NCI-H69 (cell line): ENCODE data around the gene TRAF1.

Source experiments
- DNase-seq: peaks from one replicate; lab custom pipeline; 2025; lab: John Stamatoyannopoulos, UW

TRAF1 gene

DNA sequence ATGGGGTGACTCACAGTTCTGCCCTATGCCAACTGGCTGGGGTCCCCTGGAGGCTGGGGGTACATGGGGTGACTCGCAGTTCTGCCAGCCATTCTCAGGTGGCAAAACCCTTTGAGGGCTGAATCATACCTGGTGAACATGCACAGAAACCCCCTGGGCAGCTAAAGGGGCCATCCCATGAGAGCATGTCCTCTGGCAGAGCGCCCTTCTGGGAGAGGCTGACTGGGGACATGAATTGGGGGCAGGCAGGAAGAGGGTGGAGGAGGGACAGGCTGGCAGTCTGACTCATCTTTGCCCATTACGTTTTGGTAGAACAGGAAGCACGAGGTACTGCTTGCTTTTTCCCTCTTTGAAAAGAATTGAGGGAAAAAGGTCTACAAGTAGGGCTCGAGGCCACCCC, 16.7 kb downstream of the TRAF1 start:
- DNase-seq: peak; percentile 25

DNA sequence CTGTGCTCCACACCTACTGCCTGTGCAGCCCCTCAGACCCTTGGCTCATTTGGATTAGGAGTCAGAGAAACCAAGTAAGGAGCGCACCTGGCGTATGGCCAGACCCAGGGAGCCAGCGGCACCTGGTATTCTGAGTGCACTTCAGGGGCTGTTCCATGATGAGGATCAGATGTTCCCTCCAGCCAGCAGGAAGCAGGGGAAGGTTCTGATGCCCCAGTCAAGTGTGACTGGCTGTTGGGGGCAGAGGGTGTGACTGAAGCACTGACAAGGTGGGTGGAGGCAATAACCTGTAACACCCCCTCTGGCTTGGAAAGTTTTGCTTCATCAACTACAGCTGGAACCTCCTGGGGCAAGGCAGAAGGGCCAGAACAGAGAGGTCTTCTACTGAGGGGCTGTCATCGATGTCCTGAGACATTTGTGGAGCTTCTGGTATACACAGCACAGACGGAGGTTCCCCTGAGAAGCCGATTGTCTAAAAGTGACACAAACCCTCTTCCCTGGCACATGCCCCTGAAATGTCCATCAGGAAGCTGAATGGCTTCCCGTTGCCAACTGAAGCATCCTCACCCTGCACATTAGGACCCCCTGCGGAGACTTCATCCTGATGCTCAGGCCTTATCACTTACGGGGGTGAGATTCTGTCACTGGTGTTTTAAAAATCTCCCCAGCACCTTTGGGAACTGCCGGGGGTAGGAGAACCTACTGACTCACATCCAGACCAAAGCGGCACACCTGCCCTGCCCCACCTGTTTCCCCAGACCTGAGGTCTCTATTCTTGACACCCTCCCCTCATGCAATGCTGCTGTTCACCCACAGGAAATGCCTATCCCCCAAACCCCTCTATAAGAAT, 21.1 kb downstream of the TRAF1 start:
- peak; percentile 41 for DNase-seq

DNA sequence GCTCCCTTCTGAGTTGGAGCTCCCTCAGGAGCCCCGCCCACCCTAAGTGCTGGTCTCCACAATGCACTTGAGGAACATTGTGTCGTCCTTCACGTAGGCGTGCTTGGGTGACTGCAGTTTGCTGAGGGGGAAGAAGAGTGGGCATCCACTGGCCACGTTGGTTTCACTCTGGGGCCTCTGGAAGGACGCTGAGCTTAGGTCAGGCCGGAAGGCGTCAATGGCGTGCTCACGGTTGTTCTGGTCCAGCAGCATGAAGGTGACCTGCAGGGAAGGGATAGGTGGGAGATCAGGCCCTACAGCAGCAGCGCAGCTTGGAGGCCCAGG, 21.7 kb downstream of the TRAF1 start:
- DNase-seq: no peak

DNA sequence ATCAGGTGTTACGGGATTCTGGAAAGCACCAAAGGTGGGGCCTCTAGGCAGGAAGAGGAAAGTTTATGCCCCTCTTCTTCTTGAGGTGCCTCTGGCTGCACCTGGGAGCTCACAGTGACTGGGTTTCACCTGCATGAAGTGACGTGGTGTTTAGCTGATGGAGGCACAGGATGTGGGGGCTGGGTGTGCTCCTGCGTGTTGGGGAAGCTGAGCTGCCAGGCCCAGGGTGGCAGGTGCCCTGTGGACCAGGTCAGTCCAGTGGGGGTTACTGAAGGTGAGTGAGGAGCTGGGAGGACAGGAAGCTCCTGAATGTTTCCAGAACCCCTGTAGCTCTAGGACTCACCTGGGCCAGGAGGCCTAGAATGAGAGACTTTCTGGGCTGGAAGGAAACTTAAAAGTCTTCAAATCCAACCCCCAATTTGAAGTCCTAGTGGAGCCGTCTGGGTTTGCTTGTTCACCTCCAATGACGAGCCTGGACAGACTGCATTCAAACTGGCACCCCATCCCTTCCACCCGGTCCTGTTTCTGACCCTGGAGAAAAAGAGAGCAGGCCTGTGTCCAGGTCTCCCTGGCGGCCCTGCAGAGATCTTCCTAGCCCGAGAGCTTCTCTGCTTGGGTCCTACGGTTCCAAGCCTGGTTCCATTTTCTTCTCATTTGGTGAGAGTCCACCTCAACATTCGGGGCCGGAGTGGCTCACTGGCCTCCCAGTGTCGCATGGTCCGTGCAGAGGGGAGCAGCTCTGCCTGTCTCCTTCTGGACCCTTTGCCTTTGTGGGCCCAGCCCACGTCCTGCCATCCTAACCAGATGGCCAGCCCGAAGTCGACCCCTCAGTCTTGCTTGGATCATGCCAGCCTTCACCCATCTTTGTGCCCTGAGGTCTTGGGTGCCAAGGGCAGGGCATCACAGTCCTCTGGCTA, 22.3 kb downstream of the TRAF1 start:
- DNase-seq: no peak

DNA sequence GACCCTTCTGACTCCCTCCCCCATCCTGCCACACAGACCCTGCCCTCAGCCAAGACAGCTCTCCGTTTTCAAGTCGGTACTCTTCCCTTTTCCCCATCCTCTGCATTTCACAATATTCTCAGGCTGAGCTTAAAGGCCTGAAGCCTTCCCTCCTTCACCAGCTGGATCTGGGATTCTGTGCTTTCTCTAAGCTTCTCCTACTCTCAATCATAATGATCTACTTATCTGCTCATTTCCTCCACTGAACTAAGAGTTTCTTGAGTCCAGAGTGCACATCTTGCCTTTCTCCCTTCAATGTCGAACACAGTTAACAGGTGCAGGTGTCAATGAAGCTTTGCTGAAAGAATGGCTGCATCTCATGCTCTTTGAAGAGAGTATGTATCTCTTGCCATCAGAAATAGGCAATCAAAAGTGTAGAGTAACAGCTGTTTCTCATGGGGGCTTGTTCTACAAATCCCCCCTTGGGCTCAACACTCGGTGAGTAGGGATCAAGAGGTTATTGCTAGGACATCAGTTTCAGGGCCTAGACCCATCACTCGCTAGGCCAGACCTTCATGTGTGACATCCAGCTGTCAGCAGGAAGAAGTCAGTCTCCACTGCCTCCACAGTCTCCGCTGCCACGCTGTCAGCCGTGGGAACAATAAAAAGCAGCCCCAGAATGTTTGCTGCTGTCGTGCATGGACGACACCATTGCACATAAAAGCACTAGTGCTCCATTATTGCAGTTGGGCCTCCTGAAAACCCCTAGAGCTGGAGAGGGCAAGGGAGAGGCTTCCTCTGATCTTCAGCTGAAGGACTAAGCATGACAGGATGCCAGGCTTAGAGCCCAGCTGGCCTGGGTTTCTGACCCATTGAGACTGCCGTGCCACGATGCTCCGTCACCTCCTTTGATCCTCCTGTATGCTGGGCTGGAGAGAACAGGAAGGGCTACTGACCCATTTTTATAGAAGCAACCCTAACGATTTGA, 23.7 kb downstream of the TRAF1 start:
- peak; percentile 25 for DNase-seq

DNA sequence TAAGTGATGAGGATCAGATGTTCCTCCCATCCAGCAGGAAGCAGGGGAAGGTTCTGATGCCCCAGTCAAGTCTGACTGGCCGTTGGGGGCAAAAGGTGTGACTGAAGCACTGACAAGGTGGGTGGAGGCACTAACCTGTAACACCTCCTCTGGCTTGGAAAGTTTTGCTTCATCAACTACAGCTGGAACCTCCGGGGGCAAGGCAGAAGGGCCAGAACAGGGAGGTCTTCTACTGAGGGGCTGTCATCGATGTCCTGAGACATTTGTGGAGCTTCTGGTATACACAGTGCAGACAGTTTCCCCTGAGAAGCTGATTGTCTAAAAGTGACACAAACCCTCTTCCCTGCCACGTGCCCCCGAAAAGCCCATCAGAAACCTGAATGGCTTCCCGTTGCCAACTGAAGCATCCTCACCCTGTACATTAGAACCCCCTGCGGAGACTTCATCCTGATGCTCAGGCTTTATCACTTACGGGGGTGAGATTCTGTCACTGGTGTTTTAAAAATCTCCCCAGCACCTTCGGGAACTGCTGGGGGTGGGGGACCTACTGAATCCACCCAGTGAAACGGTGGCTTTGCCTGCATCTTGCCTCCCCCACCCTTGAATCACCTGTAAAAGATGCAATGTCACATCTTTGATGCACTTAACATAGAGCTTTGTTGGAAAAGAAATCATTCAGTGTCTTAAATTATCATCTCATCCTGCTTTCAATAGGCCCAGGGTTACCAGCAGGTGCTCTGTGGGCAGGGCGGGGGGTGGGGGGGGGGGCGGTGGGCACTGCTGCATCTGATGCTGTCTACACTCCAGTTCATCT, 24.6 kb downstream of the TRAF1 start:
- peak; percentile 12 for DNase-seq

DNA sequence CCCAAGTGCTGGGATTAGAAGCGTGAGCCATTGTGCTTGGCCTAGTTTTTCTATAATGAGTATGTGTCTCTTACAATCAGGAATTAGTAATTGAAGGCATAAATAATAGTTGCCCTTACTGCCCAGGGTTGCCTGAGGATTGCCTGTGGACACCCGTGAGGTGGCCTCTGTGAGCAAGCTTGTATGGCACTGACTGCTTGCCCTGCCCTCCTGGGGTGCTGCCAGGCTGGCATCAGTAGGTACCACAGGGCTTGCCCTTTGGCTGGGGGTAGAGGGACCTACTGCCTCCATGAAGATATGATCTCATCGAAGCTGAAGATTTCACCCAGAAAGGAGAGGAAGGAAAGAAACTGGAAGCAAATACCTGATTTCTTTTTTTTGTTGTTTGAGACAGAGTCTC, 25.8 kb downstream of the TRAF1 start:
- DNase-seq: no peak

DNA sequence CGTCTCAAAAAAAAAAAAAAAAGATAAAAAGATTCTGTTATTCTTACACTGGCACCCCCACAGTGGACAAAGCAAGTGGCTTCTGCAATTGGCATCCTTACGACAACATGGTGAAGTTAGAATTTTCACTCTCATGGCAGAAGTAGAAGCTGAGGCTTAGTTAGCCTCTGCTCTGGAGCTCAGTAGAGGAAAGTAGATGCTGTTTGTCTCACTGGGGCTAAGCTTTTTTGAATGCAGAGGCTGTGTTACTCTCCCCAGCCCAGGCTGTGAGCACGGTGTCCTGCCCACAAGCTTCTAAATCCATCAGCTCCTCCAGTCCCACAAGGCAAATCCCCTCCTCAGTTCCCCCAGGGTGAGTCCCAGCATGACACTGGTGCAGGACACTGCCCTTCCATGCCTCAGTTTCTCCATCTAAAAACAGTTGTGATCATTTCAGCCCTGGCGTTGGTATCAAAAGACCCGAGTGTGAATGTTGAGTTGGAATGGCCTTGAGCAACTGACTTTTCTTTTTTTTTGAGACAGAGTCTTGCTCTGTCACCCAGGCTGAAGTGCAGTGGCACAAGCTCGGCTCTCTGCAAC, 27.0 kb downstream of the TRAF1 start:
- no peak for DNase-seq

DNA sequence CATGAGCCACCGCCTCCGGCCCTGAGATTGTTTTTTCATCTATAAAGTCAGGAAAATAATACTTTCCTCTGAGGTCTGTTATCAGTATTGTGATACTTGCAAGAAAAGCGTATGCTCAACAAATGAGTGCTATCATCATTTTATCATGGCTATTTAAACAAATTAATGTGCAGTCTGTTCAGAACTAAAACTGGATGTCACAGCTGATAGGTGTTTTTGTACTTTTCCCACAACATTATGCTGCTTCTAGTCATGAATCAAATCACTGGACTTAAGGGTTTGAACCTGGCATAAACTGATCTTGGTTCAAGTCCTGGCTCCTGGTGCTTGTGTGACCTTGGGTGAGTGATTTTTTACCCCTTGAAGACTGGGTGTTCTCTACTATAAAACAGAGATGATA, 28.2 kb downstream of the TRAF1 start:
- DNase-seq: no peak

DNA sequence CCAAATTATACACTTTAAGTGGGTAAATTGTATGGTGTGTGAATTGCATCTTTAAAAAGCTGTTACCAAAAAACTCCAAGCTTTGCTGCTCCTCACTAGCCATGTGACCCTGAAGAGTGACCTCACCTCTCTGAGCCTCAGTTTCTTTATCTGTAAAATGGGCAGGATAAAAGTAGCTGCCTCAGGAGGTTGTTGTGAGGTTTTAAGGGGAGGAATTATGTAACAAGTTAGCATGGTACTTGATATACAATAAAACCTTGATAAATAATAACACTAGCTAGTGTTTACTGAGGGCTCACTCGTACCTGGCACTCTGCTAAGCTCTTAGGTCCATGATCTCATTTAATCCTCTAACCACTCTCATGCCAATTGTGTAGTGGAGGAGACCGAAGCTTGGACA, 30.6 kb downstream of the TRAF1 start:
- no peak for DNase-seq

DNA sequence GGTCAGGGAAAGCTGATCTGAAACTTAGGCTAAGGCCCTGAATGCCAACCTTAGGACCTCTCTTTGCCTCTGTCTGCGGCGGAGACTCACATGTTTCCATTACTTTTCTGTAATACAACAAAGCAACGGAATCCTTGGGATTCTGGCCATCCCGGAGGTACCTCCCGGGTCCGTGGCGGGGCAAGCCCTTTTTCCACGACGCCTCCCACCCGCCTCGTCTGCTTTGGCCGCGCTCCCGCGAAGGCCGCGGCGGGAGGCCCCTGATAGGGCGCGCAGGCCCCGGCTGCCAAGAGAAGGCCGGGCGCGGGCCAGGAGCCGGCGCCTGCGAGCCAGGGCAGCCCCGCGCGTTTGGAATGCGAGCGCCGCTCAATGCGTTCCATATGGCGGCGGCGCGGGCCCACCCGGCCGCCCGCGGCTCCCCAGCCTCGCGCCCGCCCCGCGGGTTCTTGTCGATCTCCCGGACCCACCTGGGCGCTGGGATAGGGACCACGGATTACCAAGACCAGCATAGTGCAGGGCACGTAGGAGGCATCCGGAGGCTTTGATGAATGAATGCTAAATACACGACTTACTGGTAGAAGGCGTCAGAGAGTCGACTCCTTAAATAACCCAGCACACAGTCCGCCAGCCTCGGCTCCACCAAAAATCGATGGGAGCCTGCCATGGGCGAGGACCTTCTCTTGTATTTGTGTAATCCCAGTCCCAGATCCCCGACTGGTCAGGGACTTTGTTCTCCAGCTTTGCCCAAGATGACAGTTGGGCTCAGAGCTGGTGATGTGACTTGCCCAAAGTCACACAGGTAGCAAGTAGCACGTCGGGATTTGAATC, 32.1 kb downstream of the TRAF1 start:
- DNase-seq: no peak

DNA sequence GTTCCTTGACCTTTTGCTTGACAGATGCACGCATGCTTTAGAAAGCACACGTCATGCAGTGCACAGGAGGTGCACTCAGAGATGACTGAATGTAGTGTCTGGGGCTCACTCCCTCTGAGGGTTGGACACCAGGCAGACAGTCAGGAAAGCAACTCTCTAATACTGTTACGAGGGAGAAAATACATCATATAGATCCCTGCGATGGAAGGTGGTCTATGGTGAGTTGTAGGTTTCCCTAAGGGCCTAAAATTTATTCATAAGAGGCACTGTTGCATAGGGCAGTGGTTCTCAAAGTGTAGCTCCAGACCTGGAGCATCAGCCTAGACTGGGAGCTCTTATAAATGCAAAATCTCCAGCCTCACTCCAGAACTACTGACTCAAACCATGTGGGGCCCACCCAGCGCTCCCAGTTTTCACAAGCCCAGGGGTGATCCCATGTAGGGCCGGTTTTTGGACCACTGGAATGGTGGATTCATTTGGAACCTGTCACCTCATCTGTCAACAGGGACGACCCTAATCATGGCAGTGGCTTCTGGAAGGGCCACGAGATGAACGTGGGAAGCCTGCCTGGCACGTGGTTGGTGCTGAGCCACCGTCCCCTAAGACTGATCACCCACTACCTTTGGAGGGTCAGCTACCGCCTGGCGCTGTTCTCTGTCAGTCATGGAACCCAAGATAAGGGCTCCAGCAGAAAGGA, 32.8 kb downstream of the TRAF1 start:
- peak; percentile 18 for DNase-seq

DNA sequence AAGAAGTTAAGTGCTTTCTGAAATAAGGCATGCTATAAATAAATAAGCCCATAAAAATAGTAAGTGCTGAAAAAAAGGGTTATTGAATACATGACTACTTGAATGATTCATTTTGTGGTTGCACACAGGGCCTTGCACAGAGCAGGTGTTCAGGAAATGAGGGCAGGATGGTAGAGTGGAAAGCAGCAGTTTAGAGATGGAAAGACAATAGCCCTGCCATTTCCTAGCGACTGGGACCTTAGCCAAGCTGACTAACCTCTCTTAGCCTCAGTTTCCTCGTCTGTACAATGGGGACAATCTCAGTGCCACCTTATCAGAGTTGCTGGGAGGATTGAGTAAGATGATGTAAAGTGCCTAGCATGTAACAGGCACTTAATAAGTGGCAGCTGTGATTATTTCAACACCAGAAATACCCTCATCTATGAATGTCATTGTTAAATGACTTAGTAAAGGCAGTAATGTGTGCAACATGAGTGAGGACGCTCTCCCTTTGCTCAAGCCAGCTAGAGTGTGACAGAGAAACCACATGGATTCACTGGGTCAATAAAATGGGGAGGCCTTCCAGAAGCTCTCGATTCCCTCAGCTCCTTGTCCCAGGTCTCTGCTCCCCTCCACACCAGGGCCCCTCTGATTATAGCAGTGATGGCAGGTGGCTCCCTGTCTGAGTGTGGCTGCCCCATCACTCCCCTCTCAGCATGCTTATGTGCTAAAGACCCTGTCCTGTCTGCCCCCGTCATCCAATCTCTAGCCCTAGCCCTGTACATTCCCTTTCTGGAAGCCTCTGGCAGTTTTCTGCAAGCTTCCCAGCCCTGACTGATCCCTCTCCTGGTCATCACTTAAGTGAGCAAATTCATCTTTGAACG, 33.6 kb downstream of the TRAF1 start:
- peak; percentile 27 for DNase-seq

DNA sequence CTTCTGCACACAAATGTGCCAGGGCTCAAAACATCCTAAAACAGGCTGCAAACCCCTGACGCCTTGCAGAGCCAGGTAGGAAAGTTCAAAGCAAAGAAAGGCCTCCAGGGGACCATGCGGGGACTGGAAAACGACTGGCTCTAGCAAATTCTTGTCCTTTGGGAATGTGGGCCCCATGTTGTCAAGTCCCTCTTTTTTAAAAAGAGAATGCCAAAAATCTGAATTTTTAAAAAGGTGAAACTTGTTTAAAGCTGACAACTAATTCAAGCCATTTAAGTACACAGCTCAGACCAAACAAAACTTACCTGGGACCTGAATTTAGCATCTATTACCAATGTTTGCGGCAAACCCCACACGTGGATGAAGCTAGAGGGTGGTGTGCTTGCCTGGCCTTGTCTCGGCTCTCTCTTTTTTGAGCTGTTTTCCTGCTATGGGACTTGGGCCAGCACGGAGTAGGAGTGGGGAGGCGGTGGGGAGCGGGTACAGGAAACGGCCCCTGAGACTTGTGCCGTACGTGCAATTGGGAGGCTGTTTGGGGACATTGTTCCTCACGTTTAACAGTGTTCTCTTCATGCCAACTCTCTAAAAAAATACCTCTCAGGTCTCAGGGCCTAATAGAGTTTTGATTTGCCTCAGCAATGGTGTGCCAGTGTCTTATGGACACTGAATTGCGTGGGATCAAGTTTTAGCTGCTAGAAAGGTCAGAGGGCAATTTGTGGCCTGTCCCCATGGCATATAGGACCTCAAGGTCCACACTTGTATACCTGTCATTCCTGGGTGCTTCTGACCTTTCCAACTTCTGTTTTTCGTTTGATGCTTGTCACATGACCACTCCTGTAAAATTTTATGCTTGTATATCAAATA, 34.5 kb downstream of the TRAF1 start:
- DNase-seq: no peak

DNA sequence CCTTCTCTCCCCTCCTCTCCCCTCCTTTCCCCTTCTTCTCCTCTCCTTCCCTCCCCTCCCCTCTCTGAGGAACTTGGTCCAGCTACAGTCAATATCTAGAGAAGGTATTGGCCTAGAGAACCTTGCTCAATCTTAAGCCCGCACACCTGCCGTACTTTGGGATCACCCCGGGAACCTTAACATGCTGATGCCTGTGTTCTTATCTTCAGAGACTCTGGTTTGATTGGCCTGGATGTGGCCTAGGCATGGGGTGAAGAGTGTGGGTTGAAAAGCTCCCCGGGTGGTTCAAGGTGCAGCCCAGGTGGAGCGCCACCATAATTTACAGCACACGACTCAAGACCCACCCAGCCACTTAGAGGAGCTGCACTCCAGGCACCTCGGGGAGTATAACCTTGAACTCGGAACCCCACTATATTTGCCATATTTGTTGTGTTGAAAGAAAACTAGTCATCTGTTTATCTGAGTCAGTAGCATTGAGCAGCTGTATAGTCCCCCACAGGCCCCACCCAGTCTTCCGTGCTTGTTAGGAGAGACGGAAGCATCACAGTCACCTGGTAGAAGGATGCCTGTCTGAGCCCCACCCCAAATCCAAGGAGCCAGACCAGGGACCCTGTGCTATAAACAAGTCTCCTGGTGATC, 35.2 kb downstream of the TRAF1 start:
- no peak for DNase-seq

DNA sequence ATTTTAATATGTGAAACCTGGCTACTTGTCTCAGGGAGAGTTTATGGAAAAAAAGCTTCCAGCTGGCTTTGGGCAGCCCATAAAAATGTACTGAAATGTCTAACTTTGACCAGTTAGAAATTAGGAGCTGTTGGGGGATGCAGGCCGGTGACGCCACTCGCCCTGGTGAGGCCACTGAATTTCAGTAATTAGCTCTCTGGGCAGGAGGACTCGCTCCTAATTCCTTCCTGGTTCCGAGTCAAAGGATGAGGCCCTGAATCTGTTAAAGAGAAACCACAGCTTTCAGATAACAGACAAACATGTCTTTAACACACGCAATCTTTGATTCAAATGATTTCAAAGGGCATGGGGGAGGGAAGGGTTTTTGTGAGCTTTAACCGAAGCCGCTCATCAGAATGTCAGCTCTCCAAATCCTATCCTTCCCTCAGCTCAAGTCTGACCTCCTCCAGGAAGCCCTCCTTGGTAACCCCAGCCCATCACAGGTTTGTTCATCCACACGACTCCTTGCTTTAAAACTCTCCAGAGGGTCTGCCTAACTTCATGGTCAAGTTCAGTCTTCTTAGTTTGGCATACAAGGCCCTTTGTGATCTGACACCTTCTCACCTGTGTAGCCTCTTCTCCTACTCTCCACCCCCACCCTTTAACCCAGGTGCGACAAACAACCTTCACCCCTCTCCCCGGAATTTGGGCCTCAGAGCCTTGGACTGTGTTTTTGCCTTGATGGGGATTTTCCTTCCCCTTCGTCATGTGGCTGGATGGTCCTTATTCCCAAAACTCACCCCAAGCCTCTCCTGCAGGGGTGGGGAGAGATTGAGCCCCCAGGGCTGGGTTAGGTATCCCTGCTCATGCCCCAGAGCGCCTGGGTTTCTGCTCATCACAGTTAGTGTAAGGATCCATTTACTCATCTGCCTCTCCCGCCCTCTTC, 36.0 kb downstream of the TRAF1 start:
- DNase-seq: no peak
